Measurements from ENCODE around the gene PRICKLE1.

Gene PRICKLE1

DNA sequence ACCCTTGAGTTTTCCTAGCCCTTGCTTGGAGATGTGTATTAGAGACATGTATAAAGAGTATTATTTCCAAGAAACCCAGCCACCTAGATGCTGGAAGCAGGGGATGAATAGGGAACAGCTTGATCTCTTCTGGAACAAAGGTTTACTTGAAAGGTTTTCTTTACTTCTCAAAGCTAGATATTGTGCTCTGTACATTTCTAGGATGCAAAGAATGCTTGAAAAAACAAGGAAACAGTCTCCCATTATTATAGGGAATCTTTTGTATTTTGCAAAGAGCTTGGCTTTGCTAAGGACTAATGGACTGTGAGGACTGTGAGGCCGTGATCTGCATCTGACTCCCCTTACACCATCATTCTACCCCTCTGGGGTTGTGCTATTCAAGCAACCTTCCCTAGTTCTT is 77.9 kb downstream of the PRICKLE1 start:
- ChIA-PET CTCF (interaction anchor here (0.7 kb wide), 1 partner anchor 15 kb away, joined by 5 read pairs; no protein-coding TSS in a partner anchor), POLR2A (ENCODE audit: low non-redundant PET) (no interaction called here)
- no peak for DNase-seq (ENCODE audit: low spot score)
- TF ChIP-seq, protein P1, sequence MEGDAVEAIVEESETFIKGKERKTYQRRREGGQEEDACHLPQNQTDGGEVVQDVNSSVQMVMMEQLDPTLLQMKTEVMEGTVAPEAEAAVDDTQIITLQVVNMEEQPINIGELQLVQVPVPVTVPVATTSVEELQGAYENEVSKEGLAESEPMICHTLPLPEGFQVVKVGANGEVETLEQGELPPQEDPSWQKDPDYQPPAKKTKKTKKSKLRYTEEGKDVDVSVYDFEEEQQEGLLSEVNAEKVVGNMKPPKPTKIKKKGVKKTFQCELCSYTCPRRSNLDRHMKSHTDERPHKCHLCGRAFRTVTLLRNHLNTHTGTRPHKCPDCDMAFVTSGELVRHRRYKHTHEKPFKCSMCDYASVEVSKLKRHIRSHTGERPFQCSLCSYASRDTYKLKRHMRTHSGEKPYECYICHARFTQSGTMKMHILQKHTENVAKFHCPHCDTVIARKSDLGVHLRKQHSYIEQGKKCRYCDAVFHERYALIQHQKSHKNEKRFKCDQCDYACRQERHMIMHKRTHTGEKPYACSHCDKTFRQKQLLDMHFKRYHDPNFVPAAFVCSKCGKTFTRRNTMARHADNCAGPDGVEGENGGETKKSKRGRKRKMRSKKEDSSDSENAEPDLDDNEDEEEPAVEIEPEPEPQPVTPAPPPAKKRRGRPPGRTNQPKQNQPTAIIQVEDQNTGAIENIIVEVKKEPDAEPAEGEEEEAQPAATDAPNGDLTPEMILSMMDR (conservative IDR thresholded peaks at IDR 0.05; ENCODE audit: low read depth) = no peak
- no peak overlapping the region for H3K27ac ChIP-seq

DNA sequence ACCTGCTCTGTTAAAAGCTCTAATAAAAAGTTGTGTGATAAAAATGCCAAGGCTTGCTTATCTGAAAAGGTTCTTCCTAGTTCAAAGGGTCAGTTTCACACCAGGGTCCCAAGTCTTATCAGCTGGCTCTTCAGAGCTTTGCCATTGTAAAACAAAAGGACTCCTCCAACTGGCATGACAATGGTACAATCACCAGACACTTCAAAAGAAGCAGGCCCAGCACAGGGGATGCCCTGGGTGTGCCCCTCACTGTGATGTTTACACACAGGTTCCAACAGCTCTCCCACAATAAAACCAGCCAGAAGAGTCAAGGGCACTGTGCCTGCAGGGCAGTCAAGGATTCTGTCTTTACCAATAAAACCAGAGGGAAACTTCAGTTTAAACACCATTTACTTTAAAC is 78.7 kb downstream of the PRICKLE1 start:
- POLR2A ChIA-PET (ENCODE audit: low non-redundant PET) = no interaction called here
- H3K27ac ChIP-seq = no peak overlapping the region
- CTCF ChIA-PET = interaction anchor here (0.6 to 0.7 kb wide), 2 partner anchors 768 to 771 kb away, joined by 3 read pairs; no protein-coding TSS in a partner anchor
- no peak for DNase-seq (ENCODE audit: low spot score)
- TF ChIP-seq, protein P1 (conservative IDR thresholded peaks at IDR 0.05; ENCODE audit: low read depth) = no peak

DNA sequence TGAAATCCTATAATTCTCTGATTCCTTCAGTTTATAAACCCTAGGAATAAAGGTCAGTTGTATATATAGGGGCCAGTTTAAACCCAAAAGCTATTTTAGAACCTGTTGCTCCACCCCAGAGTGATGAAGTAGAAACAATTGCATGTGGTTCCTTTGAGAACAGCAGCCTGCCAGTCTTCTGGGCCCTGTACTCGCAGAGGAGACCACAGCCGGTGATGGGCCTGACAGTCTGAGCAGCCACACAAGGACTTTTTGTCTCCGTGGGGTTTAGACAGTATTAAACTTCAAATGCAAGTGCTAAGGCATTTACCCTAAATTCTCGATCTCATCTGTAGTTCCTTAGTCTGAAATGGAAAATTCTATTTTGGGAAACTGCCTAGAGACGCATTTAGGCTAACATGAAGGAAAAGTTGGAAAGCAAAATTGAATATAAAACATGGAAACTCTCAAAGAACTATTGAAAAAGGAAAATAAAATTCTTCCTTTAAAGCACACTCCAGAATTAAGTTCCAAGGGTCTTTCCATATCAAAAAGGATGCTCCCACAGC is 80.6 kb downstream of the PRICKLE1 start:
- ChIA-PET POLR2A (ENCODE audit: low non-redundant PET) (no interaction called here), CTCF (no interaction called here)
- TF ChIP-seq, protein P1 (conservative IDR thresholded peaks at IDR 0.05; ENCODE audit: low read depth) = no peak

DNA sequence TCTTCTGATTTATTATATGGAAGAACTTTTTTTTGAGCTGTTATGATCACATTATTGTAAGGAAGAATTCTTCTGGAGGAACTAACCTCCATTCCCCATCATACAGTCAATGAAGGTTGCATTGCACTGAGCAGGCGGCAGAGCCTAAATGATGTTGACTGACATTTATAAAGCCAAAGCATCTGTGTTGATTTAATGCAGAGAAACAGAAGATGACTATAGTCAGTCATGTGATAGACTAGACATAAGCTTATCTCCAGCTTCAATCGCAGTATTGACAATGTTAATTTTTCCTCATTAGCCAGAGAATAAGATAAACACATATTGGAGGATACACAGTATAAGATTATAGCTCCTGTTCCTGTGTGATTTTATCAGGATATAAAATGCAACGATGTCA is 82.0 kb downstream of the PRICKLE1 start:
- ChIA-PET POLR2A (ENCODE audit: low non-redundant PET) (no interaction called here), CTCF (no interaction called here)
- H3K27ac ChIP-seq = no peak overlapping the region
- no peak for DNase-seq (ENCODE audit: low spot score)
- TF ChIP-seq, protein P1 (conservative IDR thresholded peaks at IDR 0.05; ENCODE audit: low read depth) = no peak

More for the DNA sequence above, 80.6 kb downstream of the PRICKLE1 start:
- no peak overlapping the region for H3K27ac ChIP-seq
- no peak for DNase-seq (ENCODE audit: low spot score)

DNA sequence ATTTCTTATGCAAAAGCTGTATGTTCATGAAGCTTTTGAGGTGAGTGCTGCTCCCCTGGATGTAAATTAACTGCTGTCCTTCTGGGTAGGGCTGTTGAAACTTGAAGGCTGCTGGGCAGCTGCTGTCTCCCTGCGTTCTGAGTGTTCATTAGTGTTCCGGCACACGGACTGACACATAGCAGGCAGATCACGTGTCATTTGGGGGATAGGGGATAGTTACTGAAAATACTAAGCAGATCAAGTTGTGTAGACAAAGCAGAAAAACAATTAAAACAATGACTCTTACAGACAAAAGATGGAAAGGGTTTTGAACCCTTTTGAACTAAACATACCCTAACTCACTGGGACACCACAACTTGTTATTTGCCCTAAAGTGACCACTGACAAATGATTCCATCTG is 82.5 kb downstream of the PRICKLE1 start:
- ChIA-PET CTCF (no interaction called here), POLR2A (ENCODE audit: low non-redundant PET) (no interaction called here)
- DNase-seq (ENCODE audit: low spot score) = no peak
- H3K27ac ChIP-seq = no peak overlapping the region
- TF ChIP-seq, protein P1 (conservative IDR thresholded peaks at IDR 0.05; ENCODE audit: low read depth) = no peak

DNA sequence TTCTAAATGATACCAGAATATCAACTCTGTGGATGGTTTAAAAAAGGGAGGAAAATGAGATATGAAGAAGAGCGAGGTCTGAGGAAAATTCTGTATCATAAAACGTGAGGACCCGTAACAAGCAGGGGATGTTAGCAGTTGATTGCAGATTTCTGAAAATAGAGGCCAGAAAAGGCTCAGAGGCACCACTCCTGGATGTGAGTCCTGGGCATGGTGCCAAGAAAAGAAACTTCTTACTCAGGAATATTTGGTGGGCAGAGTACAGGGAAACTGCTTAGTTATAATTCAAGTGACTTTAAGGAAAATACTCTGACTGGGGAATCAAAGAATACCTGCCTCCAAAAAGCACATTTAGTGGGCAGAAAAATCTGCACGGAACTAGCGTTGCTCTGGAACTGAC is 85.5 kb downstream of the PRICKLE1 start:
- no peak overlapping the region for H3K27ac ChIP-seq
- ChIA-PET POLR2A (ENCODE audit: low non-redundant PET) (no interaction called here), CTCF (no interaction called here)
- DNase-seq (ENCODE audit: low spot score) = no peak
- TF ChIP-seq, protein P1 (conservative IDR thresholded peaks at IDR 0.05; ENCODE audit: low read depth) = no peak

All from RWPE1 (cell line).